Measurements from ENCODE around the gene BBX. TPM values are rescaled to one million over a fixed set of nuclear protein-coding genes. Genes with fewer than 3 reads are reported as not detected.

Gene BBX
- total RNA-seq, 1 donor from 2014 or later, result 77.5 TPM

- CTCF ChIA-PET, result no interaction called here
- no peak for TF ChIP-seq CTCF (IDR thresholded peaks at IDR 0.05)
- peaks cover 50% of the 10 kb centered on the region for H3K4me1 Mint-ChIP-seq
Measured at GRCh38 chr3:107630779-107631178, 108.0 kb downstream of the BBX start.

GRCh38 chr3:107632576-107632975 is 109.8 kb downstream of the BBX start:
- no peak for TF ChIP-seq CTCF (IDR thresholded peaks at IDR 0.05)
- H3K9me3 Mint-ChIP-seq, result no peaks in the 10 kb centered on the region
- peaks cover 5% of the 10 kb centered on the region for H3K36me3 Mint-ChIP-seq (ENCODE audit: low read depth)
- no peak overlapping the region for H3K4me3 Mint-ChIP-seq
- intact Hi-C loops (cut with micrococcal nuclease), result loop anchor here (2.0 to 10.0 kb wide), 3 partner anchors 16 to 358 kb away; no protein-coding TSS in a partner anchor
- ChIA-PET POLR2A (interaction anchor here (0.8 kb wide), 1 partner anchor 200 kb away, joined by 3 read pairs; no protein-coding TSS in a partner anchor), CTCF (interaction anchor here (0.7 kb wide), 1 partner anchor 17 kb away, joined by 3 read pairs; no protein-coding TSS in a partner anchor)
- no peak for DNase-seq
- ATAC-seq (ENCODE audit: low read depth), result no peak
- H3K4me1 Mint-ChIP-seq, result peaks cover 44% of the 10 kb centered on the region
- no peaks in the 10 kb centered on the region for H3K27me3 Mint-ChIP-seq
- no peak overlapping the region for H3K27ac Mint-ChIP-seq

More at GRCh38 chr3:107630779-107631178, 108.0 kb downstream of the BBX start:
- ATAC-seq (ENCODE audit: low read depth), result no peak
- no peaks in the 10 kb centered on the region for H3K36me3 Mint-ChIP-seq (ENCODE audit: low read depth)
- no peak overlapping the region for H3K27ac Mint-ChIP-seq
- H3K9me3 Mint-ChIP-seq, result no peaks in the 10 kb centered on the region
- POLR2A ChIA-PET, result no interaction called here
- no peak for DNase-seq
- intact Hi-C loops (cut with micrococcal nuclease), result loop anchor here (5.0 to 10.0 kb wide), 2 partner anchors 33 to 356 kb away; no protein-coding TSS in a partner anchor
- H3K27me3 Mint-ChIP-seq, result no peaks in the 10 kb centered on the region
- no peak overlapping the region for H3K4me3 Mint-ChIP-seq

- Mint-ChIP-seq H3K9me3 (no peaks in the 10 kb centered on the region), H3K36me3 (ENCODE audit: low read depth) (peaks cover 11% of the 10 kb centered on the region), H3K27ac (peak overlapping the region; percentile 68), H3K27me3 (no peaks in the 10 kb centered on the region), H3K4me1 (peaks cover 44% of the 10 kb centered on the region), H3K4me3 (no peak overlapping the region)
- DNase-seq (no peak), ATAC-seq (ENCODE audit: low read depth) (peak; percentile 52)
- intact Hi-C loops (cut with micrococcal nuclease), result loop anchor here (2.0 to 10.0 kb wide), 3 partner anchors 15 to 359 kb away; no protein-coding TSS in a partner anchor
- ChIA-PET CTCF (interaction anchor here (0.7 kb wide), 1 partner anchor 18 kb away, joined by 3 read pairs; no protein-coding TSS in a partner anchor), POLR2A (interaction anchor here (0.8 kb wide), 1 partner anchor 201 kb away, joined by 3 read pairs; no protein-coding TSS in a partner anchor)
- TF ChIP-seq CTCF (IDR thresholded peaks at IDR 0.05), result no peak
Measured at GRCh38 chr3:107633327-107634098, 110.8 kb downstream of the BBX start.

GRCh38 chr3:107634099-107634489 is 111.3 kb downstream of the BBX start:
- no peak for TF ChIP-seq CTCF (IDR thresholded peaks at IDR 0.05)
- CTCF ChIA-PET, result no interaction called here
- no peak overlapping the region for H3K27ac Mint-ChIP-seq

More at GRCh38 chr3:107634099-107634489, 111.3 kb downstream of the BBX start:
- ATAC-seq (ENCODE audit: low read depth) (no peak), DNase-seq (no peak)
- Mint-ChIP-seq H3K9me3 (no peaks in the 10 kb centered on the region), H3K4me1 (peaks cover 40% of the 10 kb centered on the region), H3K27me3 (no peaks in the 10 kb centered on the region), H3K4me3 (no peak overlapping the region), H3K36me3 (ENCODE audit: low read depth) (peaks cover 12% of the 10 kb centered on the region)
- intact Hi-C loops (cut with micrococcal nuclease), result loop anchor here (5.0 to 10.0 kb wide), 2 partner anchors 37 to 359 kb away; no protein-coding TSS in a partner anchor
- POLR2A ChIA-PET, result no interaction called here

Measured in activated B cell treated with CpG ODN at 0.5 μM for 24 hours (primary cell).